Naive thymus-derived CD4-positive, alpha-beta T cell (primary cell): ENCODE data around the gene ZBTB7C. TPM values are rescaled to one million over a fixed set of nuclear protein-coding genes. Genes with fewer than 3 reads are reported as not detected.

Experiments
- ATAC-seq: fragments of 150-1000 bp; cut with Tn5 transposase; 2 replicates; pipeline ENCODE4 v1.10.0; 2021; ENCODE audit warnings: mild to moderate bottlenecking, moderate library complexity
- CTCF ChIA-PET: fragments of 350-600 bp; sonication (Branson Sonifier 250); formaldehyde crosslinking; loops from one replicate; lab custom pipeline; 2021; ENCODE audit warnings: antibody characterized with exemption; lab: Charles Lee
- POLR2A ChIA-PET: fragments of 350-600 bp; sonication (Branson Sonifier 250); formaldehyde crosslinking; loops from one replicate; lab custom pipeline; 2021; ENCODE audit warnings: antibody characterized with exemption, inconsistent platforms; lab: Charles Lee
- DNase-seq, 9 donors: peaks; one replicate each; pipeline versions ENCODE4 v3.0.0 to v3.0.0-alpha.2; 2020 to 2022; ENCODE audit warnings: mixed read lengths in 1 of 9
- H3K27ac ChIP-seq: one replicate; pipeline ENCODE4 v1.7.0; 2013; ENCODE audit warnings: mild to moderate bottlenecking, low read depth, low read length, moderate library complexity
- H3K27me3 ChIP-seq, 2 donors: one replicate each; pipeline ENCODE4 v1.7.0; 2013; ENCODE audit warnings: low read length in 2 of 2, mild to moderate bottlenecking in 2 of 2, moderate library complexity in 2 of 2; ENCODE audit not compliant: control insufficient read depth in 2 of 2, insufficient read depth in 2 of 2
- H3K36me3 ChIP-seq, 3 experiments: 1 replicate in 2 of 3; 2 replicates in 1 of 3; pipeline ENCODE4 v1.7.0; 2013; ENCODE audit warnings: low read length in 3 of 3, mild to moderate bottlenecking in 3 of 3, moderate library complexity in 1 of 3; ENCODE audit not compliant: insufficient read depth in 3 of 3, control insufficient read depth in 2 of 3
- H3K4me1 ChIP-seq, 2 donors: one replicate each; pipeline ENCODE4 v1.7.0; 2013; ENCODE audit warnings: low read length in 2 of 2, mild to moderate bottlenecking in 2 of 2, moderate library complexity in 1 of 2; ENCODE audit not compliant: control insufficient read depth in 2 of 2, insufficient read depth in 2 of 2
- H3K4me3 ChIP-seq: 2 replicates; pipeline ENCODE4 v1.7.0; 2013; ENCODE audit warnings: mild to moderate bottlenecking, low read length
- H3K9me3 ChIP-seq, 3 experiments: 1 replicate in 2 of 3; 2 replicates in 1 of 3; pipeline ENCODE4 v1.7.0; 2013; ENCODE audit warnings: low read length in 3 of 3; ENCODE audit not compliant: control insufficient read depth in 2 of 3
- H3K27ac Mint-ChIP-seq, 9 donors: one replicate each; pipeline ENCODE4 v1.8.0; 2020 to 2022; ENCODE audit warnings: mixed read lengths in 9 of 9, mild to moderate bottlenecking in 8 of 9, moderate library complexity in 5 of 9, inconsistent platforms in 2 of 9
- H3K27me3 Mint-ChIP-seq, 5 donors: one replicate each; pipeline ENCODE4 v1.8.0; 2021 to 2022; ENCODE audit warnings: mixed read lengths in 5 of 5, mild to moderate bottlenecking in 1 of 5
- H3K36me3 Mint-ChIP-seq, 5 donors: one replicate each; pipeline ENCODE4 v1.8.0; 2020 to 2022; ENCODE audit warnings: mixed read lengths in 5 of 5, mild to moderate bottlenecking in 3 of 5, inconsistent platforms in 1 of 5
- H3K4me1 Mint-ChIP-seq, 7 donors: one replicate each; pipeline ENCODE4 v1.8.0; 2020 to 2022; ENCODE audit warnings: mixed read lengths in 7 of 7, mild to moderate bottlenecking in 3 of 7, inconsistent platforms in 1 of 7
- H3K4me3 Mint-ChIP-seq, 10 donors: one replicate each; pipeline ENCODE4 v1.8.0; 2020 to 2022; ENCODE audit warnings: mild to moderate bottlenecking in 10 of 10, mixed read lengths in 10 of 10, moderate library complexity in 6 of 10, inconsistent platforms in 2 of 10
- H3K9me3 Mint-ChIP-seq, 11 donors: one replicate each; pipeline ENCODE4 v1.8.0; 2020 to 2022; ENCODE audit warnings: mixed read lengths in 11 of 11, mild to moderate bottlenecking in 4 of 11, inconsistent platforms in 1 of 11, moderate library complexity in 1 of 11
- intact Hi-C, 2 donors: fragments of 100-400 bp; cut with micrococcal nuclease; formaldehyde crosslinking; loops; one replicate each; pipeline ENCODE4 v1.15.1; 2023
- polyA plus RNA-seq, 2 donors: library from polyadenylated mRNA; unstranded; fragments of 300-500 nt; fragmentation: Illumina TruSeq; gene quantifications; one replicate each; pipeline ENCODE4 v1.2.3, GENCODE V29; 2021
- total RNA-seq, 6 experiments: library from RNA in 5 of 6; stranded (reverse) in 5 of 6; gene quantifications; 1 replicate in 5 of 6; 2 replicates in 1 of 6; pipeline ENCODE4 v1.2.3 and lab custom pipeline; 2021 to 2026

Gene ZBTB7C
- total and polyA plus RNA-seq, 7 experiments from 2014 or later: 0.51 TPM; not detected in 6

DNA sequence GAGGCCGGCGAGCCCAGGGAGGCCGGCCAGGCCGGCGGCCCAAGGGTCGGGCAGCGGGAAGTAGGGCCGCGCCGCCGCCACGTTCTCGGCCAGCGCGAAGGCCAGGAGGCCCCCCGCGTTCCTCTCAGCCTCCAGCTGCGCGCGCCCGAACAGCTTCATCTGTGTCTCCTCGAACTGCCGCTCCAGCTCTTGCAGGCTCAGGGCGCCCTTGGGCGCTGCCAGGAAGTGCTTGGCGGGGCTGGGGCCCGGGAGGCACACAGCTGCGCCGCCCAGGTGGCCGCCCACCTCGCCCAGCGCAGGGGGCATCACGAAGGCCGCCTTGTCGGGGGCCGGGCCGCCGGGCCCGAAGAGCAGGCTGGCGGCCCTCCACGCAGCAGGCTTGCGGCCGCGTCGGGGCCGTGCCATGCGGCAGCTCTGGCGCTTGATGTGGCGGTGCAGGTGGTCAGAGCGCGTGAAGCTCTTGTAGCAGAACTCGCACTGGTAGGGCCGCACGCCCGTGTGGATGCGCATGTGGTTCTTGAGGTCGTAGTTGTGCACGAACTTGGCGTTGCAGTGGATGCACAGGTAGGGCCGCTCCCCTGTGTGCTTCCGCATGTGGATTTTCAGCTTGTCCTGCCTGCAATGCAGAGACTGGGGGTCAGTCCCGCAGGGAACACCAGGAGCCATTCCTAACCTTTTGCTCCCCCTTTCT lies 379.7 kb downstream of the ZBTB7C start:
- Histone ChIP-seq H3K27me3 (no peaks in the 10 kb centered on the region), H3K4me1 (no peaks in the 10 kb centered on the region), H3K4me3 (no peak overlapping the region), H3K27ac (no peak overlapping the region), H3K9me3 (no peaks in the 10 kb centered on the region), H3K36me3 (no peaks in the 10 kb centered on the region)
- no peak for ATAC-seq
- Mint-ChIP-seq H3K4me1 (peaks cover 0 to 2% (median 0%) of the 10 kb centered on the region in 7 donors), H3K36me3 (no peaks in the 10 kb centered on the region), H3K27me3 (peaks cover 4 to 14% (median 8%) of the 10 kb centered on the region in 5 donors), H3K4me3 (no peak overlapping the region), H3K27ac (no peak overlapping the region), H3K9me3 (no peaks in the 10 kb centered on the region)
- no peak for DNase-seq
- CTCF ChIA-PET: no interaction called here
- intact Hi-C loops: no loop called here
- POLR2A ChIA-PET: interaction anchor here (0.6 kb wide), 1 partner anchor 9 kb away, joined by 4 read pairs; no protein-coding TSS in a partner anchor

DNA sequence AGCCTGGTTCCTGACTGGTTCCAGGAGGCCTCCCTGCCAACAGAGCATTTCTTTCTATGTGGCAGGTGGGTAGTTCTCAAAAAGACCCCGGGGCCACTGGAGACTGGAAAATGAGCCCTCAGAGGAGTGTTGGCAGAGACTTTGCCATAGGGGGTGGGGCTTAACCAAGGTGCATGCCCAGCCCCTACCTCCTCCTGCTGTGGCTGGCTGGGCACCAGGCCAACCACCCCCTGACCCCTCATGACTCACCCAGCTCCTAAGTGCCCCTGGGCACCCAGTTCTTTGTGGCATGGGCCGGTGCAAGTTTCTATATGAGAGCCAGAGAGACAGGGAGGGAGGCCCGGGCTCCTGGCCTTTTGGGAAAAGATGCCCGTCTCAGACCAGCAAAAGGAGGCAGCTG lies 380.5 kb downstream of the ZBTB7C start:
- no peak overlapping the region for H3K27ac ChIP-seq
- no peaks in the 10 kb centered on the region for H3K36me3 ChIP-seq
- H3K4me3 Mint-ChIP-seq: no peak overlapping the region
- ChIA-PET POLR2A (no interaction called here), CTCF (no interaction called here)
- intact Hi-C loops: no loop called here
- H3K9me3 ChIP-seq: no peaks in the 10 kb centered on the region
- no peak overlapping the region for H3K4me3 ChIP-seq
- DNase-seq (no peak), ATAC-seq (no peak)
- peaks cover 0 to 2% (median 0%) of the 10 kb centered on the region in 7 donors for H3K4me1 Mint-ChIP-seq
- no peaks in the 10 kb centered on the region for H3K36me3 Mint-ChIP-seq
- no peaks in the 10 kb centered on the region for H3K4me1 ChIP-seq
- no peaks in the 10 kb centered on the region for H3K9me3 Mint-ChIP-seq
- H3K27me3 Mint-ChIP-seq: peaks cover 6 to 22% (median 9%) of the 10 kb centered on the region in 5 donors
- H3K27ac Mint-ChIP-seq: no peak overlapping the region
- no peaks in the 10 kb centered on the region for H3K27me3 ChIP-seq

DNA sequence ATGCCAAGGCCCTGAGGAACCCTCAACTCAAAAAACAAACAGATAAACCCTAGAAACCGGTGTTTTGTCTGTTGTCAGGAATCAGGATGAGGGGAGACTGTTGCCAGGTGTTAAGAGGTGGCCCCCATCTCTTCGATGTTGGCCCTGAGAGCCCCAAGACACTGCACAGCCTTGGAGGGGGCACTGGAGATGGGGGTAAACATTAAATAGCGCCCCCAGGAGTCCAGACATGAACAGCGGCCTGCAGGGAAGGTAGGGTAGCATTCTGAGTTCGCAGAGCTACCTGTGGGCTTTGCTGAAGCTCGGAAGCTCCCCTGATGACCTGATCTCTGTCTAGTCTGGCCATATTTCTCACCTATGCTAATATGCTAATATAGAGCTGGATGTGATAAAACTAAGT lies 381.1 kb downstream of the ZBTB7C start:
- Mint-ChIP-seq H3K9me3 (no peaks in the 10 kb centered on the region), H3K27ac (no peak overlapping the region), H3K4me1 (peaks cover 0 to 2% (median 0%) of the 10 kb centered on the region in 7 donors), H3K36me3 (no peaks in the 10 kb centered on the region), H3K27me3 (peaks cover 8 to 27% (median 10%) of the 10 kb centered on the region in 5 donors), H3K4me3 (no peak overlapping the region)
- Histone ChIP-seq H3K4me3 (no peak overlapping the region), H3K36me3 (no peaks in the 10 kb centered on the region), H3K27ac (no peak overlapping the region), H3K4me1 (no peaks in the 10 kb centered on the region), H3K27me3 (no peaks in the 10 kb centered on the region), H3K9me3 (no peaks in the 10 kb centered on the region)
- ChIA-PET CTCF (no interaction called here), POLR2A (no interaction called here)
- ATAC-seq: no peak
- intact Hi-C loops: no loop called here
- DNase-seq: no peak

DNA sequence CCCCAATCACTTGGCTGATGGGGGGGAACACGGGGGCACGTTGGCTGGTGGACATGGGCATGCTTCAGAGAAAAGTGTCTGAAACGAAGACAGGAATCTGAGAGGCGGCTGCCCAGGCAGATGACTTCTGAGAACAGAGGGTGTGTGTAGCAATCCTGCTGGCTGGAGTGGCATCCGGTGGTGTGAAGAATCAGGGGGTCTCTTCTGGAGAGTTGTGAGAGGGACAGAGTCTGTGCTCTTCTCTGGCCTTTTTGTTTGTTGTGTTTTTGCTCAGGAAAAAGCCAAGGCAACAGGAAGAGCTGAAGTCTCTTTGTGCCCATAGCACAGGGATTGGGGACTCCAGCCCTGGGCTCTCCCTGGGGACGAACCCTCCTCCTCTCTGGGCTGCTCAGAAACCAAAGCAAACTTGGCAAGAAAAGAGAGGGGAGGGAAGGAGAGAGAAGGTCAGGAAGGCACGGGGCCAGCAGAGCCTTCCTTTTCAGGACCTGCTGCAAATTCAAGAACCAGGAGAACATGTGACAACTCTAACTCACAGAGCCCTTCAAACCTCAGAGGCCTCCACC lies 381.7 kb downstream of the ZBTB7C start:
- Mint-ChIP-seq H3K27me3 (peaks cover 14 to 33% (median 16%) of the 10 kb centered on the region in 5 donors), H3K9me3 (no peaks in the 10 kb centered on the region), H3K27ac (no peak overlapping the region), H3K36me3 (no peaks in the 10 kb centered on the region), H3K4me1 (peaks cover 0 to 6% (median 0%) of the 10 kb centered on the region in 7 donors), H3K4me3 (no peak overlapping the region)
- H3K4me3 ChIP-seq: no peak overlapping the region
- H3K9me3 ChIP-seq: no peaks in the 10 kb centered on the region
- ChIA-PET CTCF (no interaction called here), POLR2A (no interaction called here)
- H3K4me1 ChIP-seq: no peaks in the 10 kb centered on the region
- H3K27ac ChIP-seq: no peak overlapping the region
- ATAC-seq (no peak), DNase-seq (no peak)
- H3K36me3 ChIP-seq: no peaks in the 10 kb centered on the region
- intact Hi-C loops: no loop called here
- no peaks in the 10 kb centered on the region for H3K27me3 ChIP-seq

DNA sequence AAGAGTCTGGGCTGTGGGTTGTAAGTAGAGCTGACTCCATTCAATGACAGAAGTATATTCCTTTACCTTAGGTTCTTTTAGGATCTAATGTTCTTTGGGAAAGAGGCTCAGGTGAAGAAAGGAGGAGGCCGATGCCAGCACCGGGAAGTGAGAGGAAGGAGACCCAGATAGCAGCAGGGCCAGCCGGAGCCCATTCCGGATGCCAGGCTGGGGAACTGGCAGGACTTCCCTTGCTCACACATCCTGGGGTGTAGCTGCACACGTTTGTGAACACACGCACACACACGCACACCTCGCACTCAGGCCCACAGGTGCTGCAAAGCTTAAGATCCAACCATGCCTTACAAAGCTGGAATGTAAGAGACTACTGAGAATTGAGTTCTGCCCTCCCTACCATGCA lies 383.0 kb downstream of the ZBTB7C start:
- H3K9me3 ChIP-seq: no peaks in the 10 kb centered on the region
- no peak overlapping the region for H3K4me3 Mint-ChIP-seq
- ATAC-seq (no peak), DNase-seq (no peak)
- H3K27me3 ChIP-seq: no peaks in the 10 kb centered on the region
- no peaks in the 10 kb centered on the region for H3K9me3 Mint-ChIP-seq
- H3K36me3 ChIP-seq: no peaks in the 10 kb centered on the region
- POLR2A ChIA-PET: interaction anchor here (0.6 kb wide), 1 partner anchor 175 kb away, joined by 3 read pairs; no protein-coding TSS in a partner anchor
- no peak overlapping the region for H3K27ac ChIP-seq
- H3K27me3 Mint-ChIP-seq: peaks cover 18 to 40% (median 19%) of the 10 kb centered on the region in 5 donors
- no peaks in the 10 kb centered on the region for H3K4me1 ChIP-seq
- no peak overlapping the region for H3K4me3 ChIP-seq
- no peaks in the 10 kb centered on the region for H3K36me3 Mint-ChIP-seq
- intact Hi-C loops: no loop called here
- H3K27ac Mint-ChIP-seq: no peak overlapping the region
- H3K4me1 Mint-ChIP-seq: peaks cover 0 to 7% (median 0%) of the 10 kb centered on the region in 7 donors
- CTCF ChIA-PET: interaction anchor here (1.1 kb wide), 1 partner anchor 254 kb away, joined by 4 read pairs; no protein-coding TSS in a partner anchor

DNA sequence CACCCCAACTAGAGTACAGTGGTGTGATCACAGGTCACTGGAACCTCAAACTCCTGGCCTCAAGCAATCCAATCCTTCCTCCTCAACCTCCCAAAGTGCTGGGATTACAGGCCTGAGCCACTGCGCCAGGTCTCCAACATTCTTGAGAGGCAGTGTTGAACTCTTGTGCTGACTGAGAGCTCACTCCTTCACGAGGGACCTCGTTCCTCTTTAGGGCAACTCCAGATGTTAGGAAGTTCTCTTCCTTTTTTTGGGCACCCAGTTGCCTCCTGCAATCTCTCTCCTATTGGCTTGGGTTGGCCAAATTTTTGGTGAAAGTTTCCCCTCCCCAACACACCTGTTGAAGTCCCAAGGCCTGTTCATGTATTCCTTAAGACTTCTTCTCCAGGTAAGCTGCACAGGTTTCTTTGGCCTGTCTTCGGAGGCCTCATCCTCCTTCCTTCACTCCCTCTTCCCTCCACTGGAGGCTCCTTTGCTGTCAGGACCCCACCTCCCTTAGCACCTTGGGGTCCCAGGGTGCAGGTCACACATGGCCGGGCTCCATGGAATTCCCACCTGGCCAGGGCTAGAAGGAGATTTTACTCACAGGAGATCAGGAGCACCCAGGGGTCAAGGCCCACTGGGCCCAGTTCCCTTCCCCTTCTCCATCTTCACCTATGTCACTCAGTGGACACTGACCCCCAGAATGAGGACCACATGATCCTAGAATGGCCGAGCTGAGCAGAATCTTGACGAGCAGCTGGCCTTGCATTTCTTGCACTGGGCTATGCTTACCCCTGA lies 384.1 kb downstream of the ZBTB7C start:
- H3K9me3 ChIP-seq: no peaks in the 10 kb centered on the region
- no peaks in the 10 kb centered on the region for H3K36me3 ChIP-seq
- no peaks in the 10 kb centered on the region for H3K4me1 ChIP-seq
- H3K4me1 Mint-ChIP-seq: peaks cover 0 to 8% (median 0%) of the 10 kb centered on the region in 7 donors
- DNase-seq: no peak
- no peaks in the 10 kb centered on the region for H3K36me3 Mint-ChIP-seq
- intact Hi-C loops: loop anchor here in 1 of 2 donors (5.0 kb wide), 1 partner anchor 148 kb away; no protein-coding TSS in a partner anchor
- ChIA-PET CTCF (interaction anchor here (1.1 kb wide), 1 partner anchor 252 kb away, joined by 4 read pairs; no protein-coding TSS in a partner anchor), POLR2A (no interaction called here)
- no peak overlapping the region for H3K27ac ChIP-seq
- no peak for ATAC-seq
- no peak overlapping the region for H3K4me3 ChIP-seq
- H3K27ac Mint-ChIP-seq: no peak overlapping the region
- no peaks in the 10 kb centered on the region for H3K27me3 ChIP-seq
- no peak overlapping the region for H3K4me3 Mint-ChIP-seq
- H3K9me3 Mint-ChIP-seq: no peaks in the 10 kb centered on the region
- H3K27me3 Mint-ChIP-seq: peaks cover 19 to 40% (median 20%) of the 10 kb centered on the region in 5 donors
